Islet precursor cell (in vitro differentiated cells): ENCODE data around the gene ALS2CL.

Source experiments
- DNase-seq: peaks from one replicate; pipeline ENCODE4 v3.0.0-alpha.2; 2018

The ALS2CL gene

GRCh38 chr3:46702246-46703012, 8.9 kb upstream of the ALS2CL start:
- no peak for DNase-seq

GRCh38 chr3:46701181-46701939, 7.9 kb upstream of the ALS2CL start, which contains the start of gene TMIE:
TSS of gene TMIE (plus strand) at chr3:46701392. CDS start at chr3:46701488, 96 bp downstream.
- DNase-seq: no peak

GRCh38 chr3:46700772-46701171, 7.3 kb upstream of the ALS2CL start:
- DNase-seq: no peak

GRCh38 chr3:46699676-46700523, 6.4 kb upstream of the ALS2CL start:
- DNase-seq: no peak

- DNase-seq: no peak
Observed at GRCh38 chr3:46695962-46696894, 2.7 kb upstream of the ALS2CL start.

- DNase-seq: peak; percentile 80
Observed at GRCh38 chr3:46695177-46695961, 1.9 kb upstream of the ALS2CL start.

- no peak for DNase-seq
Observed at GRCh38 chr3:46694520-46694919, 1.0 kb upstream of the ALS2CL start.

GRCh38 chr3:46693892-46694226, 380 bp upstream of the ALS2CL start:
- DNase-seq: peak; percentile 76

- DNase-seq: peak; percentile 96
Observed at GRCh38 chr3:46692566-46692990, 901 bp downstream of the ALS2CL start.

- no peak for DNase-seq
Observed at GRCh38 chr3:46690798-46691197, 2.7 kb downstream of the ALS2CL start.

GRCh38 chr3:46685446-46685845, 8.0 kb downstream of the ALS2CL start:
- no peak for DNase-seq

- DNase-seq: no peak
Observed at GRCh38 chr3:46684891-46685290, 8.6 kb downstream of the ALS2CL start.

- DNase-seq: no peak
Observed at GRCh38 chr3:46682974-46683373, 10.5 kb downstream of the ALS2CL start.

- no peak for DNase-seq
Observed at GRCh38 chr3:46681856-46682540, 11.5 kb downstream of the ALS2CL start.

GRCh38 chr3:46681387-46681786, 12.1 kb downstream of the ALS2CL start:
- no peak for DNase-seq

- no peak for DNase-seq
Observed at GRCh38 chr3:46680298-46680826, 13.1 kb downstream of the ALS2CL start.

- no peak for DNase-seq
Observed at GRCh38 chr3:46679681-46680080, 13.8 kb downstream of the ALS2CL start.

- no peak for DNase-seq
Observed at GRCh38 chr3:46678280-46678679, 15.2 kb downstream of the ALS2CL start.

- DNase-seq: no peak
Observed at GRCh38 chr3:46677411-46677726, 16.1 kb downstream of the ALS2CL start.

- DNase-seq: no peak
Observed at GRCh38 chr3:46676601-46677410, 16.7 kb downstream of the ALS2CL start.
